Neural crest cell (in vitro differentiated cells): ENCODE results near the gene GRAP2. TPM values are rescaled to one million over a fixed set of nuclear protein-coding genes. Genes with fewer than 3 reads are reported as not detected.

Experiments
- DNase-seq: peaks from one replicate; pipeline ENCODE4 v3.0.0; 2021; ENCODE audit warnings: low read depth, mixed read lengths, low spot score
- H3K27ac Mint-ChIP-seq: one replicate; pipeline ENCODE4 v1.8.0; 2021; ENCODE audit warnings: mild to moderate bottlenecking, mixed read lengths; ENCODE audit not compliant: unreplicated experiment
- H3K27me3 Mint-ChIP-seq: 2 replicates; pipeline ENCODE4 v1.8.0; 2021; ENCODE audit warnings: low read depth, mild to moderate bottlenecking, mixed read lengths
- H3K36me3 Mint-ChIP-seq: 2 replicates; pipeline ENCODE4 v1.8.0; 2021; ENCODE audit warnings: low read depth, mild to moderate bottlenecking, mixed read lengths
- H3K4me1 Mint-ChIP-seq: 2 replicates; pipeline ENCODE4 v1.8.0; 2021; ENCODE audit warnings: mixed read lengths
- H3K4me3 Mint-ChIP-seq: one replicate; pipeline ENCODE4 v1.8.0; 2021; ENCODE audit warnings: mild to moderate bottlenecking, mixed read lengths
- H3K9me3 Mint-ChIP-seq: 2 replicates; pipeline ENCODE4 v1.8.0; 2021; ENCODE audit warnings: mixed read lengths
- CTCF ChIP-seq: fragments of 200-600 bp; sonication (generic); conservative IDR thresholded peaks from 2 replicates; pipeline ENCODE4 v1.5.0; 2021; ENCODE audit warnings: antibody characterized with exemption, mild to moderate bottlenecking
- total RNA-seq: library from RNA; stranded (reverse); gene quantifications from 2 replicates; pipeline ENCODE4 v1.2.1, GENCODE V29; 2021

The GRAP2 gene
- total RNA-seq, 1 donor from 2014 or later: 0.12 TPM

- no peaks in the 10 kb centered on the region for H3K9me3 Mint-ChIP-seq
- H3K4me1 Mint-ChIP-seq: peaks cover 19% of the 10 kb centered on the region
- no peaks in the 10 kb centered on the region for H3K36me3 Mint-ChIP-seq
- no peak for DNase-seq
- H3K27me3 Mint-ChIP-seq: peaks cover 26% of the 10 kb centered on the region
- H3K4me3 Mint-ChIP-seq: no peak overlapping the region
- no peak for TF ChIP-seq CTCF
- H3K27ac Mint-ChIP-seq: no peak overlapping the region
Measured at GRCh38 chr22:39974065-39974464, 73.2 kb downstream of the GRAP2 start.

GRCh38 chr22:39979048-39979447, 78.2 kb downstream of the GRAP2 start:
- no peak for DNase-seq
- H3K27me3 Mint-ChIP-seq: peaks cover 29% of the 10 kb centered on the region
- H3K4me1 Mint-ChIP-seq: peaks cover 3% of the 10 kb centered on the region
- H3K4me3 Mint-ChIP-seq: no peak overlapping the region
- no peak overlapping the region for H3K27ac Mint-ChIP-seq
- H3K9me3 Mint-ChIP-seq: no peaks in the 10 kb centered on the region
- TF ChIP-seq CTCF: no peak
- no peaks in the 10 kb centered on the region for H3K36me3 Mint-ChIP-seq

- peaks cover 31% of the 10 kb centered on the region for H3K27me3 Mint-ChIP-seq
- H3K4me3 Mint-ChIP-seq: no peak overlapping the region
- TF ChIP-seq CTCF: no peak
- DNase-seq: no peak
- no peaks in the 10 kb centered on the region for H3K9me3 Mint-ChIP-seq
- H3K4me1 Mint-ChIP-seq: peaks cover 3% of the 10 kb centered on the region
- H3K27ac Mint-ChIP-seq: no peak overlapping the region
- H3K36me3 Mint-ChIP-seq: no peaks in the 10 kb centered on the region
Measured at GRCh38 chr22:39979458-39979857, 78.6 kb downstream of the GRAP2 start.

- no peaks in the 10 kb centered on the region for H3K9me3 Mint-ChIP-seq
- no peaks in the 10 kb centered on the region for H3K36me3 Mint-ChIP-seq
- peaks cover 3% of the 10 kb centered on the region for H3K4me1 Mint-ChIP-seq
- peaks cover 26% of the 10 kb centered on the region for H3K27me3 Mint-ChIP-seq
- H3K27ac Mint-ChIP-seq: no peak overlapping the region
- H3K4me3 Mint-ChIP-seq: no peak overlapping the region
- no peak for TF ChIP-seq CTCF
- DNase-seq: no peak
Measured at GRCh38 chr22:39980596-39980995, 79.7 kb downstream of the GRAP2 start.

GRCh38 chr22:39983346-39983745, 82.5 kb downstream of the GRAP2 start:
- TF ChIP-seq CTCF: no peak
- H3K27me3 Mint-ChIP-seq: peaks cover 12% of the 10 kb centered on the region
- H3K4me1 Mint-ChIP-seq: peaks cover 3% of the 10 kb centered on the region
- DNase-seq: no peak
- H3K9me3 Mint-ChIP-seq: no peaks in the 10 kb centered on the region
- H3K4me3 Mint-ChIP-seq: no peak overlapping the region
- H3K27ac Mint-ChIP-seq: no peak overlapping the region
- H3K36me3 Mint-ChIP-seq: no peaks in the 10 kb centered on the region

GRCh38 chr22:39984006-39984405, 83.1 kb downstream of the GRAP2 start:
- no peaks in the 10 kb centered on the region for H3K36me3 Mint-ChIP-seq
- no peak for DNase-seq
- H3K9me3 Mint-ChIP-seq: no peaks in the 10 kb centered on the region
- H3K4me1 Mint-ChIP-seq: peaks cover 3% of the 10 kb centered on the region
- TF ChIP-seq CTCF: no peak
- H3K27me3 Mint-ChIP-seq: peaks cover 17% of the 10 kb centered on the region
- no peak overlapping the region for H3K27ac Mint-ChIP-seq
- no peak overlapping the region for H3K4me3 Mint-ChIP-seq
